AG04449 (cell line): ENCODE results near the gene GALNT7.

Experiments
- CTCF ChIA-PET: fragments of 350-600 bp; formaldehyde crosslinking; extraction: SDS; loops from one replicate; lab custom pipeline; 2021; ENCODE audit warnings: antibody characterized with exemption; lab: Yijun Ruan, JAX
- POLR2A ChIA-PET: fragments of 400-600, 350-600 bp; formaldehyde crosslinking; extraction: SDS; loops from one replicate; lab custom pipeline; 2020; ENCODE audit warnings: antibody characterized with exemption, inconsistent platforms; lab: Yijun Ruan, JAX
- DNase-seq: peaks from one replicate; pipeline ENCODE4 v3.0.0-alpha.2; 2010; ENCODE audit warnings: low read depth, low spot score
- H3K4me3 ChIP-seq: 2 replicates; pipeline ENCODE4 v1.5.1; 2011; ENCODE audit warnings: low read depth, mild to moderate bottlenecking, control low read depth, low read length
- TF ChIP-seq, protein P1 (sequence below): IDR thresholded peaks from one replicate; pipeline ENCODE4 v1.5.1; 2011; ENCODE audit warnings: mild to moderate bottlenecking, moderate library complexity, low read length, control low read depth, inconsistent platforms; ENCODE audit not compliant: insufficient read depth; ENCODE audit errors: missing control alignments

Gene GALNT7

DNA sequence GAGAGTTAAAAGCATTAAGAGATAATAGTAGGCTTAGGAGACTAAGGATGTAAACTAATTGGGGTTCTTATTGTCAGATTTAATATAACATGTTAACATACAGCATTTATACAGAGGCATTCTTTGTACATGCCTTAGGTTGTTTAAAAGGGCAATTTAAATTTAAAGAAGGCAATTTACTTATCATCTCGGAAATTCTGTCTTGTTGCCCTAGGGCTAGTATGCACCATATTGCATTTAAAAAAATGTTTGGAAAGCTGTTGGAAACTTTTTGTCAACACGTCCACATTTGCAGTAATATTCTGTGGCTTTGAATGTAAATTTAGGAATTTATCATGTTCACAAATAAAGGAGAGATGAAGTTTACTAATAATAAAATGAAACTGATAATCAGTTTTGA, 25.5 kb downstream of the GALNT7 start:
- TF ChIP-seq, protein P1, sequence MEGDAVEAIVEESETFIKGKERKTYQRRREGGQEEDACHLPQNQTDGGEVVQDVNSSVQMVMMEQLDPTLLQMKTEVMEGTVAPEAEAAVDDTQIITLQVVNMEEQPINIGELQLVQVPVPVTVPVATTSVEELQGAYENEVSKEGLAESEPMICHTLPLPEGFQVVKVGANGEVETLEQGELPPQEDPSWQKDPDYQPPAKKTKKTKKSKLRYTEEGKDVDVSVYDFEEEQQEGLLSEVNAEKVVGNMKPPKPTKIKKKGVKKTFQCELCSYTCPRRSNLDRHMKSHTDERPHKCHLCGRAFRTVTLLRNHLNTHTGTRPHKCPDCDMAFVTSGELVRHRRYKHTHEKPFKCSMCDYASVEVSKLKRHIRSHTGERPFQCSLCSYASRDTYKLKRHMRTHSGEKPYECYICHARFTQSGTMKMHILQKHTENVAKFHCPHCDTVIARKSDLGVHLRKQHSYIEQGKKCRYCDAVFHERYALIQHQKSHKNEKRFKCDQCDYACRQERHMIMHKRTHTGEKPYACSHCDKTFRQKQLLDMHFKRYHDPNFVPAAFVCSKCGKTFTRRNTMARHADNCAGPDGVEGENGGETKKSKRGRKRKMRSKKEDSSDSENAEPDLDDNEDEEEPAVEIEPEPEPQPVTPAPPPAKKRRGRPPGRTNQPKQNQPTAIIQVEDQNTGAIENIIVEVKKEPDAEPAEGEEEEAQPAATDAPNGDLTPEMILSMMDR, result no peak
- DNase-seq, result no peak
- no peak overlapping the region for H3K4me3 ChIP-seq
- ChIA-PET CTCF (no interaction called here), POLR2A (no interaction called here)

DNA sequence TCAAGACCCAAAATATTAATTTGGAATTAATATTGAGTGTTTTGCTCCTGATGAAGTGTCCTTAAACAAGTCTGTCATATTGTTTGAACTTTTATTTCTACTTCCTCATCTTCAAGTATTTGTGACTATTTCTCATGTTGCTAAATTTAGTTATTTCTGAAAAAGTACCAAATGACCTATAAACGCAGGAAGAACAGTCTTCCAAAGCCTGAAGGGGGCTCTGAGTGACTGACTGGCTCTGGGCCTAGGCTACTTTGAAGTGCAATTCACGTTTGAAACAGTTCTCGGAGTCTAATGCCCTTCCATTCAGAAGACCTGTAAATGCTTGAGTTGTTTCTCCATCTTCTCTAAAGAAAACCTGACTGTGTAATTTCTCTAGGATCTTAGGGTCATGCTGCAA, 26.5 kb downstream of the GALNT7 start:
- TF ChIP-seq, protein P1, result no peak
- H3K4me3 ChIP-seq, result no peak overlapping the region
- POLR2A ChIA-PET, result interaction anchor here (0.6 kb wide), 1 partner anchor 13 kb away, joined by 3 read pairs; no protein-coding TSS in a partner anchor
- CTCF ChIA-PET, result no interaction called here
- no peak for DNase-seq

DNA sequence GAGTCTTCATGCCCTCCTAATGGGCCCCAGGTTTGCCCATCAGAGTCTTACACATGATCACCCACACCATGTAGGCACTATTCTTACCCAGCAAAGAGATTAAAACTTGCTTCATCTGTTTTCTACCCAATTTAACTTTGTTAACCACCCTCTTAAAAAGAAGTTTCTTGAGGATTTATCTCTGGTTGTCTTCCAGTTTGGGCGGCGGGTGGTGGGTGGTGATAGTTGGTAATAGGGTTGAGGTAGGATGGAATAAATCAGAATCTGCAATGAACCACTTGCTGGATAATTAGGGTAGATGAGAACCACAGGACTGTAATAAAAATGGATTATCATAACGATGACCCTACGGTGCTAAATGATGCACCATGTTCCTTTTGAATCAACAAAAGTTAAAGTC, 30.9 kb downstream of the GALNT7 start:
- CTCF ChIA-PET, result no interaction called here
- POLR2A ChIA-PET, result no interaction called here
- DNase-seq, result no peak
- no peak overlapping the region for H3K4me3 ChIP-seq
- TF ChIP-seq, protein P1, result no peak

DNA sequence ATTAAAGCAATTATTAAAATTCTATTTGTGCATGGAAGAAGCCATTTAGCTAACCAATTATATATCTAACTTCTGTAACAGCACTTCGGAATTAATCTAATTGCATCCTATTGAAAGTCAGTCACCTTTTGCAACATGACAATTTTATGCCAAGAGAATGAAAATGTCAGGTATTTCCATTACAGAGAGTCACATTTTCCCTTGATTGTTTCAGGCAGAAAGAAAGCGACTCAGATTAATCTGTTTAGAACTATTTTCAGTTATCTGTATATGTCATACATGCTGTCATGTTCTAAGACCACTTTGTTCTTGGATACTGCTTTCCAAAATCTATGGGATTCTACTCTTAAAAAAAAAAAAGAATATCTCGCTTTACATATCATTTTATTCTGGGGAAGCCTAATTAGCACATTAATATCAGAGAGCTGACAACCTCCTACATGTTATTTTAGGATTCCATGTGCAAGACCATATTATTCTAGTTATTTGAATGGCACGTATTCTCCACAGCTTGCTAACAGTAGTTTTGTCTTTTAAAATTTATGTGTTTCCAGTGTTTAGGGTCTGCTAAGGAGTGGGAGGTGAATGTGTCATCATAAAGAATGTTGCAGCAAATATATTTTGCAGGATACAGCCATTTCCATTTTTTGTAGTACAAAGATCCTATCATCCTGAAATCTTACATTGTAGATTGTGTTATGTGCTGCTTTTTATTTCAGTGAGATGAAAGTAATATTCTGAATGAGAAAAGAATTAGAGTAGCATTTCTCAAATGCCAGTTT, 31.7 kb downstream of the GALNT7 start:
- H3K4me3 ChIP-seq, result no peak overlapping the region
- DNase-seq, result no peak
- ChIA-PET POLR2A (no interaction called here), CTCF (interaction anchor here (0.6 kb wide), 1 partner anchor 919 kb away, joined by 4 read pairs; no protein-coding TSS in a partner anchor)
- TF ChIP-seq, protein P1, result no peak

DNA sequence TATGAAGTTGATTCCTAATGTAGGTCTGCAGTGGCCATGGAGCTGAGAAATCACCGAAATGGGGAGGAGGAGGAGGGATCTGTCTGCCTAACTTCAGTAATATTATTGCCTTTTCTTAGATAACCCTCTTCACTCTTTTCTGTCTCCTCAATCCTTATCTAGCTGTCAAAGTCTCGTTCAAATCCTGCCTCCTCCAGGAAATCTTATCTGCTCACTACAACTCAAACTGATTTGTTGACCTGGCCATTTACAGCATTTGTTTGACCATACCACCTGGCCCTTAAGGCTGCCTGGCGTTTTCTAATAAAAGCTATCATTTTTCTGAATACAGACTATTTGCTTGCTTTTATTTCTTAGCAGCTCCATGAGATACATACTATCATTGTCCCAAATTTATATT, 33.8 kb downstream of the GALNT7 start:
- no peak overlapping the region for H3K4me3 ChIP-seq
- TF ChIP-seq, protein P1, result no peak
- DNase-seq, result no peak
- CTCF ChIA-PET, result no interaction called here
- POLR2A ChIA-PET, result interaction anchor here (0.6 kb wide), 1 partner anchor 11 kb away, joined by 3 read pairs; no protein-coding TSS in a partner anchor

DNA sequence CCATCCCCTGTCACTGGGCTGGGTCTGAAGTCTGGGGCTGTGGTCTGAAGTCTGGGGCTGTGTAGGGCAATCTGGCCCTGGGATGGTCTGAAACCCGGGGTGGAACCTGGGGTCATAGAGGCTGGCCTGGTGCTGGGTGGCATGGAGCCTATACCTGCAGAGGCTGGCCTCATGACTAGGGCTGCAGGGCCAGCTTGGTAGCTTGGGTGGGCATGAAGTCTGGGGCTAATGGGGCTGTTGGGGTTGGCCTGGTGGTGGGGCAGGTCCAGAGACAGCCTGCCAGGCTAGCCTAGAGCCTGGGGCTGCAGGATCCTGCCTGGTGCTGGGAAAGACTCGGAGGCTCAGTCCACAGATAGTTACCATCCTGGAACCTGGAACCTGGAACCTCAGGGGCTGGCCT, 37.0 kb downstream of the GALNT7 start:
- H3K4me3 ChIP-seq, result no peak overlapping the region
- TF ChIP-seq, protein P1, result no peak
- ChIA-PET POLR2A (no interaction called here), CTCF (no interaction called here)
- DNase-seq, result no peak
